SH-SY5Y (cell line): ENCODE results near the gene C16orf87.

Experiments
- GATA2 ChIP-seq: IDR thresholded peaks from 2 replicates; pipeline ENCODE4 v1.6.1; 2011; ENCODE audit warnings: mild to moderate bottlenecking, low read depth, low read length
- GATA3 ChIP-seq: IDR thresholded peaks from 2 replicates; pipeline ENCODE4 v1.6.1; 2011; ENCODE audit warnings: low read depth, mild to moderate bottlenecking, low read length, moderate library complexity

GRCh38 chr16:46765050-46765449, 65.9 kb downstream of the C16orf87 start:
- TF ChIP-seq GATA2 = no peak
- TF ChIP-seq GATA3 = no peak
